GM10266 (cell line): Measurements from ENCODE around the gene CUL4A.

Source experiments
- DNase-seq: peaks from one replicate; pipeline ENCODE4 v3.0.0; 2012; ENCODE audit errors: extremely low spot score
- CTCF ChIP-seq: IDR thresholded peaks from 2 replicates; pipeline ENCODE4 v1.5.1; 2012; ENCODE audit warnings: mild to moderate bottlenecking, low read depth; ENCODE audit not compliant: control insufficient read depth, insufficient read depth; ENCODE audit errors: missing control alignments

Gene CUL4A

GRCh38 chr13:113166681-113167080 lies 42.7 kb upstream of the CUL4A start:
- no peak for TF ChIP-seq CTCF
- no peak for DNase-seq

GRCh38 chr13:113167155-113167554 lies 42.3 kb upstream of the CUL4A start:
- DNase-seq = no peak
- no peak for TF ChIP-seq CTCF

- no peak for TF ChIP-seq CTCF
- DNase-seq = no peak
These were observed 41.8 kb upstream of the CUL4A start for GRCh38 chr13:113167575-113167974.

- no peak for DNase-seq
- no peak for TF ChIP-seq CTCF
These were observed 41.2 kb upstream of the CUL4A start for GRCh38 chr13:113168211-113168610.

GRCh38 chr13:113169277-113170272 lies 39.8 kb upstream of the CUL4A start:
- no peak for TF ChIP-seq CTCF
- no peak for DNase-seq

GRCh38 chr13:113170511-113170910 lies 38.9 kb upstream of the CUL4A start:
- no peak for TF ChIP-seq CTCF
- no peak for DNase-seq
